ENCODE measurements around the gene DNAJA1.
"Not testable (repeated sequence)": the region's sequence is repeated elsewhere in the genome, so short reads cannot be mapped to it uniquely, and the experiment has no call there.

The DNAJA1 gene

GRCh38 chr9:33080534-33080933 is 55.5 kb downstream of the DNAJA1 start:
- in situ Hi-C loops (cut with HindIII; ENCODE audit: low sequenced_read_pairs): no loop called here

- in situ Hi-C loops (cut with HindIII; ENCODE audit: low sequenced_read_pairs): no loop called here
Observed at GRCh38 chr9:33081128-33081851, 56.2 kb downstream of the DNAJA1 start.

- in situ Hi-C loops (cut with HindIII; ENCODE audit: low sequenced_read_pairs): no loop called here
Observed at GRCh38 chr9:33082128-33082527, 57.1 kb downstream of the DNAJA1 start.

GRCh38 chr9:33082538-33083326 is 57.7 kb downstream of the DNAJA1 start:
- in situ Hi-C loops (cut with HindIII; ENCODE audit: low sequenced_read_pairs): no loop called here

GRCh38 chr9:33085672-33086071 is 60.6 kb downstream of the DNAJA1 start:
- in situ Hi-C loops (cut with HindIII; ENCODE audit: low sequenced_read_pairs): not testable (repeated sequence)

Measured in endothelial cell of hepatic sinusoid (primary cell).